Thyroid gland (tissue), 4 donors: ENCODE results near the gene PRSS27.

Experiments
- POLR2A ChIP-seq, 2 donors: fragments of 450-650 bp; IDR thresholded peaks; one replicate each; pipeline ENCODE4 v1.6.1; 2017; ENCODE audit warnings: antibody characterized with exemption in 2 of 2, mild to moderate bottlenecking in 2 of 2, moderate library complexity in 1 of 2
- TF ChIP-seq, protein P1 (sequence below), 6 experiments: fragments of 200-600 bp in 3 of 6; fragments of 450-650 bp in 3 of 6; sonication (generic) in 3 of 6; IDR thresholded peaks; one replicate each; pipeline ENCODE4 v1.5.1; 2016 to 2019; ENCODE audit warnings: antibody characterized with exemption in 6 of 6, mild to moderate bottlenecking in 2 of 6, inconsistent platforms in 1 of 6, moderate library complexity in 1 of 6

DNA sequence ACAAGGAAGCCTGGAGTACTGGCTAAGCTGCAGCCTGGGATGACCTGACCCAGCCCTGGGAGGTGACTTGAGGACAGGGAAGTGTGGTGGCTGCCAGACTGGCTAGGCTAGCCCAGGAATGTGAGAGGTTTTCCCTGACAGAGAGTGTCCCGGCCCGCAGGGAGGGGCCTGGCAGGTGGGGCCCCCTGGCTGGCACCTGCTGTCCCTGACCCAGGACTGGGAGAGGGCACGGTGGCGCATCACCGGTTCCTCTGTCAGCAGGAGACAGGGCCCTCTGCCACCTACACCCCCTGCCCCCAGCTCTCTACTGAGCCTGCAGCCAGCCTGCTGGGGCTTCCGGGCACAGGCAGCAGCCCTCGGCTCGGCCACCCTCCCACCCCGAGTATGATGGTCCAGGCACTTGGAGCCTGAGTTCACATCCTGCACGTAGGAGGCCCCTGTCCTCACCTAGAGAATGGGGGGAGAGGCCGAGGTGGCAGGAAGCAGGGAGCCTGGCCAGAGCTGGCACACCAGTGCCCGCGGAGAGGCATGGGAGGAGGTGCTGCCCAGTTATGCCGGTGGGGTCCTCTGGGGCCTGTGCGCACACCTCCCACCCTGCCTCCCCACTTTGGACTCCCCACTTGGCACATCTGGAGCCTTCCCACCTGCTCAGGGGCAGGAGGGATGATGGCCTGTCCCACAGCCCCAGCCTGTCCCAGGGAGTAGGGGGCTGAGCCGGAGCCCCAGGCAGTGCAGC lies 528 bp downstream of the PRSS27 start:
- TF ChIP-seq POLR2A (IDR thresholded peaks at IDR 0.05) = no peak
- TF ChIP-seq, protein P1, sequence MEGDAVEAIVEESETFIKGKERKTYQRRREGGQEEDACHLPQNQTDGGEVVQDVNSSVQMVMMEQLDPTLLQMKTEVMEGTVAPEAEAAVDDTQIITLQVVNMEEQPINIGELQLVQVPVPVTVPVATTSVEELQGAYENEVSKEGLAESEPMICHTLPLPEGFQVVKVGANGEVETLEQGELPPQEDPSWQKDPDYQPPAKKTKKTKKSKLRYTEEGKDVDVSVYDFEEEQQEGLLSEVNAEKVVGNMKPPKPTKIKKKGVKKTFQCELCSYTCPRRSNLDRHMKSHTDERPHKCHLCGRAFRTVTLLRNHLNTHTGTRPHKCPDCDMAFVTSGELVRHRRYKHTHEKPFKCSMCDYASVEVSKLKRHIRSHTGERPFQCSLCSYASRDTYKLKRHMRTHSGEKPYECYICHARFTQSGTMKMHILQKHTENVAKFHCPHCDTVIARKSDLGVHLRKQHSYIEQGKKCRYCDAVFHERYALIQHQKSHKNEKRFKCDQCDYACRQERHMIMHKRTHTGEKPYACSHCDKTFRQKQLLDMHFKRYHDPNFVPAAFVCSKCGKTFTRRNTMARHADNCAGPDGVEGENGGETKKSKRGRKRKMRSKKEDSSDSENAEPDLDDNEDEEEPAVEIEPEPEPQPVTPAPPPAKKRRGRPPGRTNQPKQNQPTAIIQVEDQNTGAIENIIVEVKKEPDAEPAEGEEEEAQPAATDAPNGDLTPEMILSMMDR (IDR thresholded peaks at IDR 0.05) = no peak
